WTC11 (cell line): ENCODE measurements around the gene RYR2. TPM values are rescaled to one million over a fixed set of nuclear protein-coding genes. Genes with fewer than 3 reads are reported as not detected.

ENCODE experiments used
- ATAC-seq: fragments of 200-7000 bp; cut with Tn5 transposase; 2 replicates; pipeline ENCODE4 v1.10.0; 2021; ENCODE audit warnings: mild to moderate bottlenecking, moderate library complexity
- CTCF ChIA-PET: fragments of 300-600 bp; sonication (Branson Sonifier 250); formaldehyde crosslinking; loops from one replicate; lab custom pipeline; 2021; ENCODE audit warnings: antibody characterized with exemption; lab: Charles Lee
- POLR2A ChIA-PET: fragments of 350-600 bp; sonication (Branson Sonifier 250); formaldehyde crosslinking; loops from one replicate; lab custom pipeline; 2021; ENCODE audit warnings: antibody characterized with exemption; lab: Charles Lee
- DNase-seq: peaks from one replicate; pipeline ENCODE4 v3.0.0; 2021; ENCODE audit warnings: low spot score
- H3K27ac Mint-ChIP-seq: 2 replicates; pipeline ENCODE4 v1.8.0; 2021; ENCODE audit warnings: mixed read lengths
- H3K27me3 Mint-ChIP-seq: 2 replicates; pipeline ENCODE4 v1.8.0; 2021; ENCODE audit warnings: low read depth, mild to moderate bottlenecking, moderate library complexity, mixed read lengths
- H3K36me3 Mint-ChIP-seq: 2 replicates; pipeline ENCODE4 v1.8.0; 2021; ENCODE audit warnings: mixed read lengths
- H3K4me1 Mint-ChIP-seq: 2 replicates; pipeline ENCODE4 v1.8.0; 2022; ENCODE audit warnings: mixed read lengths
- H3K4me3 Mint-ChIP-seq: 2 replicates; pipeline ENCODE4 v1.8.0; 2021; ENCODE audit warnings: mild to moderate bottlenecking, moderate library complexity, mixed read lengths
- H3K9me3 Mint-ChIP-seq: 2 replicates; pipeline ENCODE4 v1.8.0; 2021; ENCODE audit warnings: mixed read lengths
- ATF1 ChIP-seq: sonication (generic); formaldehyde crosslinking; IDR thresholded peaks from 2 replicates; pipeline ENCODE4 v1.8.1; 2023; ENCODE audit warnings: mild to moderate bottlenecking, moderate library complexity, missing genetic modification reagents
- CREM ChIP-seq: sonication (generic); formaldehyde crosslinking; IDR thresholded peaks from 2 replicates; pipeline ENCODE4 v1.8.1; 2022; ENCODE audit warnings: mild to moderate bottlenecking, missing genetic modification reagents, moderate library complexity
- E2F4 ChIP-seq: sonication (generic); formaldehyde crosslinking; IDR thresholded peaks from 2 replicates; pipeline ENCODE4 v1.8.1; 2022; ENCODE audit warnings: low read depth, mild to moderate bottlenecking, moderate library complexity, missing genetic modification reagents, borderline replicate concordance
- ESRRA ChIP-seq: sonication (generic); formaldehyde crosslinking; IDR thresholded peaks from 2 replicates; pipeline ENCODE4 v1.8.1; 2022; ENCODE audit warnings: mild to moderate bottlenecking, missing genetic modification reagents, borderline replicate concordance
- FOXJ3 ChIP-seq: sonication (generic); formaldehyde crosslinking; IDR thresholded peaks from 2 replicates; pipeline ENCODE4 v1.9.0; 2021; ENCODE audit warnings: missing genetic modification reagents, mild to moderate bottlenecking, borderline replicate concordance
- GRHL2 ChIP-seq: fragments of 250-450 bp; sonication (Bioruptor Pico); IDR thresholded peaks from 2 replicates; pipeline ENCODE4 v1.8.0; 2022; ENCODE audit warnings: mild to moderate bottlenecking, moderate library complexity; ENCODE audit not compliant: insufficient replicate concordance, severe bottlenecking
- IRF1 ChIP-seq: sonication (generic); formaldehyde crosslinking; IDR thresholded peaks from 2 replicates; pipeline ENCODE4 v1.8.0; 2023; ENCODE audit warnings: missing genetic modification reagents
- JAZF1 ChIP-seq: fragments of 250-450 bp; sonication (Bioruptor Pico); IDR thresholded peaks from 2 replicates; pipeline ENCODE4 v1.9.0; 2021; ENCODE audit warnings: moderate library complexity, mild to moderate bottlenecking, inconsistent platforms
- NFATC4 ChIP-seq: fragments of 250-450 bp; sonication (Bioruptor Pico); IDR thresholded peaks from 2 replicates; pipeline ENCODE4 v1.9.0; 2021; ENCODE audit warnings: mild to moderate bottlenecking
- NFYB ChIP-seq: sonication (generic); formaldehyde crosslinking; conservative IDR thresholded peaks from 2 replicates; pipeline ENCODE4 v1.8.0; 2022; ENCODE audit warnings: low read depth, missing genetic modification reagents
- NR2C2 ChIP-seq: sonication (generic); formaldehyde crosslinking; IDR thresholded peaks from 2 replicates; pipeline ENCODE4 v1.8.0; 2022; ENCODE audit warnings: mild to moderate bottlenecking, missing genetic modification reagents
- NR3C1 ChIP-seq: sonication (generic); formaldehyde crosslinking; conservative IDR thresholded peaks from 2 replicates; pipeline ENCODE4 v1.8.1; 2023; ENCODE audit warnings: low read depth, mild to moderate bottlenecking, missing genetic modification reagents
- SMAD4 ChIP-seq: sonication (generic); formaldehyde crosslinking; IDR thresholded peaks from 2 replicates; pipeline ENCODE4 v1.8.0; 2022; ENCODE audit warnings: mild to moderate bottlenecking, missing genetic modification reagents
- SOX15 ChIP-seq: fragments of 250-450 bp; sonication (Bioruptor Pico); IDR thresholded peaks from 2 replicates; pipeline ENCODE4 v1.9.0; 2021; ENCODE audit warnings: mild to moderate bottlenecking
- TEAD1 ChIP-seq: sonication (generic); formaldehyde crosslinking; IDR thresholded peaks from 2 replicates; pipeline ENCODE4 v1.8.0; 2022; ENCODE audit warnings: mild to moderate bottlenecking, missing genetic modification reagents
- USF1 ChIP-seq: sonication (generic); formaldehyde crosslinking; IDR thresholded peaks from 2 replicates; pipeline ENCODE4 v1.8.0; 2022; ENCODE audit warnings: mild to moderate bottlenecking, missing genetic modification reagents
- ZBTB21 ChIP-seq: sonication (generic); formaldehyde crosslinking; IDR thresholded peaks from 2 replicates; pipeline ENCODE4 v1.8.1; 2023; ENCODE audit warnings: mild to moderate bottlenecking, missing genetic modification reagents, borderline replicate concordance
- ZNF232 ChIP-seq: sonication (generic); formaldehyde crosslinking; IDR thresholded peaks from 2 replicates; pipeline ENCODE4 v1.8.0; 2022; ENCODE audit warnings: mild to moderate bottlenecking, missing genetic modification reagents
- ZNF317 ChIP-seq: sonication (generic); formaldehyde crosslinking; IDR thresholded peaks from 2 replicates; pipeline ENCODE4 v1.8.1; 2023; ENCODE audit warnings: low read depth, mild to moderate bottlenecking, moderate library complexity, missing genetic modification reagents, borderline replicate concordance
- ZNF396 ChIP-seq: fragments of 250-450 bp; sonication (Bioruptor Pico); IDR thresholded peaks from 2 replicates; pipeline ENCODE4 v1.8.0; 2021; ENCODE audit warnings: mild to moderate bottlenecking, moderate library complexity, borderline replicate concordance
- total RNA-seq: library from RNA; stranded (reverse); gene quantifications from 3 replicates; pipeline ENCODE4 v1.2.3, GENCODE V29; 2021
- TF ChIP-seq, protein P1 (sequence below): sonication (generic); formaldehyde crosslinking; IDR thresholded peaks from 2 replicates; pipeline ENCODE4 v1.8.1; 2023; ENCODE audit warnings: mild to moderate bottlenecking, moderate library complexity, missing genetic modification reagents
- TF ChIP-seq, protein P2 (sequence below): sonication (generic); formaldehyde crosslinking; IDR thresholded peaks from 2 replicates; pipeline ENCODE4 v1.8.1; 2023; ENCODE audit warnings: mild to moderate bottlenecking, missing genetic modification reagents

Gene RYR2
- total RNA-seq, 1 experiment from 2014 or later = 7.9 TPM

- TF ChIP-seq NFATC4 (no peak), NR3C1 (CRISPR knock-in tag) (no peak)
These were observed 568.2 kb downstream of the RYR2 start (continued) for GRCh38 chr1:237610157-237610556.

GRCh38 chr1:237613984-237614383 lies 572.0 kb downstream of the RYR2 start:
- Mint-ChIP-seq H3K4me1 (no peaks in the 10 kb centered on the region), H3K9me3 (peaks cover 19% of the 10 kb centered on the region), H3K27me3 (no peaks in the 10 kb centered on the region), H3K27ac (no peak overlapping the region), H3K4me3 (no peak overlapping the region), H3K36me3 (peaks cover 30% of the 10 kb centered on the region)
- DNase-seq = no peak
- POLR2A ChIA-PET = no interaction called here
- ATAC-seq = peak; percentile 78
- CTCF ChIA-PET = interaction anchor here (1.0 kb wide), 1 partner anchor 186 kb away, joined by 3 read pairs; no protein-coding TSS in a partner anchor
- TF ChIP-seq GRHL2 (CRISPR knock-in tag) = no peak
- no peak for TF ChIP-seq ZNF232 (CRISPR knock-in tag)

DNA sequence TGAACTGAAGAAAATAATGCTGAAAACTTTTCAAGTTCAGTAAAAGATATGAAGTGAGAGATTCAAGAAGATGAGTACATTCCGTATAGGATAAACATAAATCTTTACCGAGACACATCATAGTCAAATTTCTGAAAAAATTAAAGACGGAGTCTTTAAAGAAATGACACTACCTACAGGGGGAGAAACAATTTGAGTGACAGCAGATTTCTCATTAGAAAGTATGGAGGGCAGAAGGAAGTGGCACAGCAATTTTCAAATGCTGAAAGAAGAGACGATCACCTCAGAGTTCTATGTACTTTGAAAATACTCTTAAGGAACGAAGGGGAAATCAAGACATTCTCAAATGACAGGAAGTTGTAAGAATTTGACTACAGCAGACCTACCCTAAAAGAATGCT lies 577.6 kb downstream of the RYR2 start:
- no peak for DNase-seq
- CTCF ChIA-PET = no interaction called here
- Mint-ChIP-seq H3K4me3 (no peak overlapping the region), H3K27me3 (no peaks in the 10 kb centered on the region), H3K27ac (no peak overlapping the region), H3K36me3 (peaks cover 38% of the 10 kb centered on the region), H3K9me3 (peaks cover 28% of the 10 kb centered on the region), H3K4me1 (no peaks in the 10 kb centered on the region)
- POLR2A ChIA-PET = no interaction called here
- TF ChIP-seq TEAD1 (CRISPR knock-in tag) = no peak
- TF ChIP-seq ZNF317 (CRISPR knock-in tag) = peak; percentile 95
- no peak for ATAC-seq

DNA sequence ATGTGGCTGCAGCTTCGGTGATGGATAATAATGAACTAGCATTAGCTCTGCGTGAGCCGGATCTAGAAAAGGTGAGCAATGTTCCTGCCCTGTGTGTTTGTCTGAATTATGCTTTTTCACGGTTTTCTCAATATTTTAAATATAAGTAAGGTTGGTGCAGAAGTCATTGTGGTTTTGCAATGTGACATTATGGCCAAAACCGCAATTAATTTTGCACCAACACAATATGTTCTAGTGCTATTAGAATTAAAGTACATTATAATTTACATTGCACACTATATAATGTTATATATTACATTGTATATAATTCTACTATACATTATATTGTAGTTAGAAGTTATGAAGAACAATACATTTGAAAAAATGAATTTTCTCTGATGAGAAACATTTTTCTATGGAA lies 592.9 kb downstream of the RYR2 start:
- no peak for ATAC-seq
- no peaks in the 10 kb centered on the region for H3K4me1 Mint-ChIP-seq

GRCh38 chr1:237638555-237638954 lies 596.6 kb downstream of the RYR2 start:
- H3K36me3 Mint-ChIP-seq = peaks cover 5% of the 10 kb centered on the region
- no peaks in the 10 kb centered on the region for H3K27me3 Mint-ChIP-seq
- DNase-seq (no peak), ATAC-seq (no peak)
- ChIA-PET POLR2A (no interaction called here), CTCF (no interaction called here)
- no peak overlapping the region for H3K4me3 Mint-ChIP-seq
- H3K9me3 Mint-ChIP-seq = peaks cover 5% of the 10 kb centered on the region; the same call in 1 of the 2 replicates
- no peaks in the 10 kb centered on the region for H3K4me1 Mint-ChIP-seq
- H3K27ac Mint-ChIP-seq = no peak overlapping the region
- TF ChIP-seq IRF1 = no peak
- TF ChIP-seq, protein P1, sequence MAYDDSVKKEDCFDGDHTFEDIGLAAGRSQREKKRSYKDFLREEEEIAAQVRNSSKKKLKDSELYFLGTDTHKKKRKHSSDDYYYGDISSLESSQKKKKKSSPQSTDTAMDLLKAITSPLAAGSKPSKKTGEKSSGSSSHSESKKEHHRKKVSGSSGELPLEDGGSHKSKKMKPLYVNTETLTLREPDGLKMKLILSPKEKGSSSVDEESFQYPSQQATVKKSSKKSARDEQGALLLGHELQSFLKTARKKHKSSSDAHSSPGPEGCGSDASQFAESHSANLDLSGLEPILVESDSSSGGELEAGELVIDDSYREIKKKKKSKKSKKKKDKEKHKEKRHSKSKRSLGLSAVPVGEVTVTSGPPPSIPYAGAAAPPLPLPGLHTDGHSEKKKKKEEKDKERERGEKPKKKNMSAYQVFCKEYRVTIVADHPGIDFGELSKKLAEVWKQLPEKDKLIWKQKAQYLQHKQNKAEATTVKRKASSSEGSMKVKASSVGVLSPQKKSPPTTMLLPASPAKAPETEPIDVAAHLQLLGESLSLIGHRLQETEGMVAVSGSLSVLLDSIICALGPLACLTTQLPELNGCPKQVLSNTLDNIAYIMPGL (CRISPR knock-in tag) = no peak
- no peak for TF ChIP-seq E2F4 (CRISPR knock-in tag)
- TF ChIP-seq FOXJ3 (CRISPR knock-in tag) = no peak

More for the DNA sequence above, 592.9 kb downstream of the RYR2 start:
- ChIA-PET CTCF (no interaction called here), POLR2A (no interaction called here)
- Mint-ChIP-seq H3K9me3 (peaks cover 12% of the 10 kb centered on the region), H3K27me3 (no peaks in the 10 kb centered on the region), H3K36me3 (peaks cover 2% of the 10 kb centered on the region), H3K27ac (no peak overlapping the region), H3K4me3 (no peak overlapping the region)
- TF ChIP-seq NR2C2 (CRISPR knock-in tag) = no peak
- no peak for TF ChIP-seq ZNF396
- TF ChIP-seq NR3C1 (CRISPR knock-in tag) = no peak
- no peak for TF ChIP-seq NFYB (CRISPR knock-in tag)
- no peak for TF ChIP-seq ATF1 (CRISPR knock-in tag)
- TF ChIP-seq, protein P2, sequence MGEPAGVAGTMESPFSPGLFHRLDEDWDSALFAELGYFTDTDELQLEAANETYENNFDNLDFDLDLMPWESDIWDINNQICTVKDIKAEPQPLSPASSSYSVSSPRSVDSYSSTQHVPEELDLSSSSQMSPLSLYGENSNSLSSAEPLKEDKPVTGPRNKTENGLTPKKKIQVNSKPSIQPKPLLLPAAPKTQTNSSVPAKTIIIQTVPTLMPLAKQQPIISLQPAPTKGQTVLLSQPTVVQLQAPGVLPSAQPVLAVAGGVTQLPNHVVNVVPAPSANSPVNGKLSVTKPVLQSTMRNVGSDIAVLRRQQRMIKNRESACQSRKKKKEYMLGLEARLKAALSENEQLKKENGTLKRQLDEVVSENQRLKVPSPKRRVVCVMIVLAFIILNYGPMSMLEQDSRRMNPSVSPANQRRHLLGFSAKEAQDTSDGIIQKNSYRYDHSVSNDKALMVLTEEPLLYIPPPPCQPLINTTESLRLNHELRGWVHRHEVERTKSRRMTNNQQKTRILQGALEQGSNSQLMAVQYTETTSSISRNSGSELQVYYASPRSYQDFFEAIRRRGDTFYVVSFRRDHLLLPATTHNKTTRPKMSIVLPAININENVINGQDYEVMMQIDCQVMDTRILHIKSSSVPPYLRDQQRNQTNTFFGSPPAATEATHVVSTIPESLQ (CRISPR knock-in tag) = no peak
- TF ChIP-seq SOX15 = no peak
- no peak for TF ChIP-seq SMAD4 (CRISPR knock-in tag)
- TF ChIP-seq USF1 (CRISPR knock-in tag) = no peak
- TF ChIP-seq ESRRA (CRISPR knock-in tag) = no peak
- TF ChIP-seq JAZF1 (CRISPR knock-in tag) = no peak
- TF ChIP-seq ZBTB21 (CRISPR knock-in tag) = no peak
- no peak for TF ChIP-seq CREM (CRISPR knock-in tag)
- no peak for TF ChIP-seq NFATC4
- no peak for DNase-seq
